Gastroesophageal sphincter (tissue), 4 donors: ENCODE results near the gene XXYLT1. TPM values are rescaled to one million over a fixed set of nuclear protein-coding genes. Genes with fewer than 3 reads are reported as not detected.
A peak's percentile ranks its signal among the peaks of the same experiment; 100 is the strongest.

Experiments used
- ATAC-seq: fragments of 150-250 bp; one replicate; pipeline ENCODE4 v1.9.1; 2016; ENCODE audit warnings: mild to moderate bottlenecking, moderate library complexity
- H3K27ac ChIP-seq, 4 donors: fragments of 200-600 bp; sonication (generic) in 3 of 4; 1 replicate in 3 of 4; 2 replicates in 1 of 4; pipeline ENCODE4 v1.5.1; 2016 to 2019
- H3K27me3 ChIP-seq: fragments of 200-600 bp; sonication (generic); one replicate; pipeline ENCODE4 v1.5.1; 2019
- H3K36me3 ChIP-seq, 2 donors: fragments of 200-600 bp; sonication (generic); one replicate each; pipeline ENCODE4 v1.5.1; 2019; ENCODE audit warnings: control low read depth in 1 of 2
- H3K4me1 ChIP-seq, 3 donors: fragments of 200-600 bp; sonication (generic); 1 replicate in 2 of 3; 2 replicates in 1 of 3; pipeline ENCODE4 v1.5.1; 2016 to 2019; ENCODE audit warnings: control low read depth in 2 of 3
- H3K4me3 ChIP-seq, 2 donors: fragments of 200-600 bp; sonication (generic); one replicate each; pipeline ENCODE4 v1.5.1; 2019; ENCODE audit warnings: mild to moderate bottlenecking in 1 of 2, moderate library complexity in 1 of 2
- H3K9me3 ChIP-seq, 3 donors: fragments of 200-600 bp; sonication (generic); one replicate each; pipeline ENCODE4 v1.5.1; 2017 to 2019; ENCODE audit warnings: control low read depth in 2 of 3
- EP300 ChIP-seq: sonication (generic); formaldehyde crosslinking; IDR thresholded peaks from one replicate; pipeline ENCODE4 v1.6.1; 2017; ENCODE audit warnings: antibody characterized with exemption, mild to moderate bottlenecking
- POLR2A ChIP-seq, 2 donors: fragments of 450-650 bp; IDR thresholded peaks; one replicate each; pipeline ENCODE4 v1.6.1; 2017; ENCODE audit warnings: antibody characterized with exemption in 2 of 2, mild to moderate bottlenecking in 2 of 2, moderate library complexity in 1 of 2
- POLR2AphosphoS5 ChIP-seq: sonication (generic); formaldehyde crosslinking; IDR thresholded peaks from one replicate; pipeline ENCODE4 v1.6.1; 2017; ENCODE audit warnings: antibody characterized with exemption
- WGBS, 2 donors: methylation state at CpG; one replicate each; pipeline ENCODE4 v1.1.5; 2018; ENCODE audit warnings: low coverage in 1 of 2; 5-methylcytosine and 5-hydroxymethylcytosine counted together
- total RNA-seq, 4 donors: library from RNA; depleted of rRNA; stranded (reverse); fragments of >200 nt; gene quantifications; one replicate each; pipeline ENCODE4 v1.1.0, GENCODE V29; 2016
- TF ChIP-seq, protein P1 (sequence below), 4 experiments: fragments of 200-600 bp in 2 of 4; fragments of 450-650 bp in 2 of 4; sonication (generic) in 1 of 4; IDR thresholded peaks; one replicate each; pipeline ENCODE4 v1.5.1; 2017 to 2019; ENCODE audit warnings: antibody characterized with exemption in 4 of 4, mild to moderate bottlenecking in 2 of 4, moderate library complexity in 2 of 4

Gene XXYLT1, protein sequence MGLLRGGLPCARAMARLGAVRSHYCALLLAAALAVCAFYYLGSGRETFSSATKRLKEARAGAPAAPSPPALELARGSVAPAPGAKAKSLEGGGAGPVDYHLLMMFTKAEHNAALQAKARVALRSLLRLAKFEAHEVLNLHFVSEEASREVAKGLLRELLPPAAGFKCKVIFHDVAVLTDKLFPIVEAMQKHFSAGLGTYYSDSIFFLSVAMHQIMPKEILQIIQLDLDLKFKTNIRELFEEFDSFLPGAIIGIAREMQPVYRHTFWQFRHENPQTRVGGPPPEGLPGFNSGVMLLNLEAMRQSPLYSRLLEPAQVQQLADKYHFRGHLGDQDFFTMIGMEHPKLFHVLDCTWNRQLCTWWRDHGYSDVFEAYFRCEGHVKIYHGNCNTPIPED
- total RNA-seq, result 10 to 100 TPM; 10.1 to 14.0 (median 12.5) TPM

DNA sequence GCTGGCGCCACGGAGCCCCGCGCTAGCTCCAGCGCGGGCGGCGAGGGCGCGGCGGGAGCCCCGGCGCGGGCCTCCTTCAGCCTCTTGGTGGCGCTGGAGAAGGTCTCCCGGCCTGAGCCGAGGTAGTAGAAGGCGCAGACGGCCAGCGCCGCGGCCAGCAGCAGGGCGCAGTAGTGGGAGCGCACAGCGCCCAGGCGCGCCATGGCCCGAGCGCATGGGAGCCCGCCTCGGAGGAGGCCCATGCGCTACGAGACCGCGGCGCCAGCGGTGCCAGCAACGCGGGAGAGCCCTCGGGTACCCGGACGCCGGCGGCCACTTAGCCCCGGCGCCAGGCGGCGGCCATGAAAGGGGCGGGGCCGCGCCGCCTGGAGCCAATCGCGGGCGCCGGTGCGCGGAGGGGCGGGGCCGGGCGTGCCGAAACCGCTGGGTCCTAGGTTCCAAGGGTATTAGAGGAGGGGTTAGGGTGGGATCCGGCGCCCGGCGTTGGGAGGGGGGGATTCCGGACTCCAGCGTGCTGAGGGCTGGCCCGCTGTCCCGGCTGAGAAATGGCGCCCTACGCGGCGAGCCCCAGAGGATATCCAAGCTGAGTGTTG is at the start of gene XXYLT1:
Gene XXYLT1 (minus strand): TSS at position 343 of the 593 bp plus-strand sequence. CDS start 101 bp downstream, at position 242.
- Histone ChIP-seq H3K27me3 (no peaks in the 10 kb centered on the region), H3K4me1 (peaks cover 0 to 30% (median 14%) of the 10 kb centered on the region in 3 donors), H3K36me3 (peaks cover 0 to 13% of the 10 kb centered on the region in 2 donors), H3K9me3 (no peaks in the 10 kb centered on the region), H3K27ac (peak within 1 kb of the TSS; percentile 45 to 90 (median 88)), H3K4me3 (peak within 1 kb of the TSS; percentile 52 to 76)
- 0% methylated on average over 10 of the region's 75 CpGs; no CpG with 5 or more reads in 1 of the 2 donors for WGBS, 2 donors
- TF ChIP-seq EP300 (no peak), POLR2A (IDR thresholded peaks at IDR 0.05) (peak in 1 of 2 donors; percentile 35), POLR2AphosphoS5 (no peak)
- TF ChIP-seq, protein P1, sequence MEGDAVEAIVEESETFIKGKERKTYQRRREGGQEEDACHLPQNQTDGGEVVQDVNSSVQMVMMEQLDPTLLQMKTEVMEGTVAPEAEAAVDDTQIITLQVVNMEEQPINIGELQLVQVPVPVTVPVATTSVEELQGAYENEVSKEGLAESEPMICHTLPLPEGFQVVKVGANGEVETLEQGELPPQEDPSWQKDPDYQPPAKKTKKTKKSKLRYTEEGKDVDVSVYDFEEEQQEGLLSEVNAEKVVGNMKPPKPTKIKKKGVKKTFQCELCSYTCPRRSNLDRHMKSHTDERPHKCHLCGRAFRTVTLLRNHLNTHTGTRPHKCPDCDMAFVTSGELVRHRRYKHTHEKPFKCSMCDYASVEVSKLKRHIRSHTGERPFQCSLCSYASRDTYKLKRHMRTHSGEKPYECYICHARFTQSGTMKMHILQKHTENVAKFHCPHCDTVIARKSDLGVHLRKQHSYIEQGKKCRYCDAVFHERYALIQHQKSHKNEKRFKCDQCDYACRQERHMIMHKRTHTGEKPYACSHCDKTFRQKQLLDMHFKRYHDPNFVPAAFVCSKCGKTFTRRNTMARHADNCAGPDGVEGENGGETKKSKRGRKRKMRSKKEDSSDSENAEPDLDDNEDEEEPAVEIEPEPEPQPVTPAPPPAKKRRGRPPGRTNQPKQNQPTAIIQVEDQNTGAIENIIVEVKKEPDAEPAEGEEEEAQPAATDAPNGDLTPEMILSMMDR (IDR thresholded peaks at IDR 0.05), result peak; percentile 23 to 81 (median 65)
- ATAC-seq, result peak; percentile 96

DNA sequence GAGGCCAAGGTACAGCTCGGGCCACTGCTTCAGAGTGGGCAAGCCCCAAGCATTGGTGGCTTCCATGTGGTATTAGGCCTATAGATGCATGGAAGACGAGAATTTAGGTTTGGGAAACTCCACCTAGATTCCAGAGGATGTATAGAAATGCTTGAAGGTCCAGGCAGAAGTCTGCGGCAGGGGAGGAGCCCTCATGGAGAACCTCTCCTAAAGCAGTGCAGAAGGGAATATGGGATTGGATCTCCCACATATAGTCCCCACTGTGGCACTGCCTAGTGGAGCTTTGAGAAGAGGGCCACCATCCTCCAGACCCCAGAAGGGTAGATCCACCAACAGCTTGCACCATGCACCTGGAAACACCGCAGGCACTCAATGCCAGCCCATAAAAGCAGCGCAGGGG is 48.1 kb upstream of the XXYLT1 start:
- no peaks in the 10 kb centered on the region for H3K27me3 ChIP-seq
- H3K27ac ChIP-seq, result no peak overlapping the region
- H3K9me3 ChIP-seq, result no peaks in the 10 kb centered on the region
- no peak overlapping the region for H3K4me3 ChIP-seq
- TF ChIP-seq POLR2AphosphoS5 (no peak), EP300 (no peak), POLR2A (IDR thresholded peaks at IDR 0.05) (no peak)
- TF ChIP-seq, protein P1 (IDR thresholded peaks at IDR 0.05), result no peak
- no peaks in the 10 kb centered on the region for H3K4me1 ChIP-seq
- no peak for ATAC-seq
- WGBS, 2 donors, result 85 to 100% methylated on average over 1 to 4 of the region's 5 CpGs
- peaks cover 0 to 24% of the 10 kb centered on the region in 2 donors for H3K36me3 ChIP-seq

DNA sequence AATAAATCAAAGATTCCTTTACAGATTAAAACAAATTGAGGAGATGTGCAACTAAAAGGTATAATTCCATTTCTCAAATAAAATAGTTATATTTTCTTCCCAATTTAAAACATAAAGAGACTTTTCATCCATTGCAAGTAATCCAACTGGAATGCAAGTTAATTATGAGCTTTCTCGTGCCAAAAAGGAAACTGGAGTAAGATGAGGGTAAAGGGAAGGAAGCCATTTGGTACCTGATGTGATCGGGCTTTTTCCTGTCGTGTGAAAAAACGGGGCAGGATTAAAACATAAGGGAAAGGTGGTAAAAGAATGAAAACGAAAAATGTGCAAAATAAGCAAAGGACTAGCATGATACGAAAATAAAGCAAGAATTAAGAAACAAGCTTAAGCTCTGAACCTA is 41.8 kb upstream of the XXYLT1 start:
- Histone ChIP-seq H3K9me3 (no peaks in the 10 kb centered on the region), H3K4me1 (no peaks in the 10 kb centered on the region), H3K4me3 (no peak overlapping the region), H3K27ac (no peak overlapping the region), H3K27me3 (no peaks in the 10 kb centered on the region), H3K36me3 (peaks cover 0 to 12% of the 10 kb centered on the region in 2 donors)
- TF ChIP-seq, protein P1 (IDR thresholded peaks at IDR 0.05), result no peak
- TF ChIP-seq EP300 (no peak), POLR2A (IDR thresholded peaks at IDR 0.05) (no peak), POLR2AphosphoS5 (no peak)
- WGBS, 2 donors, result 59 to 75% methylated on average over 5 to 6 of the region's 6 CpGs
- ATAC-seq, result no peak

DNA sequence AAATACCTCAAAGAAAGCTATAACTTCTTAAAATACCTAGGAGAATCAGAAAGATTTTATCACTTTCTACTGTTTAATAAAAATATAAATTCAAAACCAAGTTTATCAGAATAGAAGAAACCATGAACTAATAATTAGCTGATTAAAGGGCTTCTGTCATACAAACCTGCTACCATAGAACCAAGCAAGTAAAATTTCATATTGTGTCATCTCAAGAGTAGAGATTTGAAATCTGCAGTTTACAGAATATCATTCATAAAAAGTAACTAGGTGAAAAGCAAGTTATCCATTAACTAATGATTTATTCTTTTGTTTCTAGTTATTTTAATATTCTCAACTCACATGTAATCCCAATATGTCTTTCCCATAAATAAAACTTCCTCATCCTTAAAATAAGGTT is 36.8 kb upstream of the XXYLT1 start:
- H3K27me3 ChIP-seq, result no peaks in the 10 kb centered on the region
- H3K9me3 ChIP-seq, result no peaks in the 10 kb centered on the region
- TF ChIP-seq, protein P1 (IDR thresholded peaks at IDR 0.05), result no peak
- TF ChIP-seq POLR2AphosphoS5, result no peak
- no peak for TF ChIP-seq EP300
- TF ChIP-seq POLR2A (IDR thresholded peaks at IDR 0.05), result no peak
- H3K27ac ChIP-seq, result no peak overlapping the region
- peaks cover 0 to 39% of the 10 kb centered on the region in 2 donors for H3K36me3 ChIP-seq
- no peak for ATAC-seq
- no peaks in the 10 kb centered on the region for H3K4me1 ChIP-seq
- H3K4me3 ChIP-seq, result no peak overlapping the region
